HUES6 (cell line): Measurements from ENCODE around the gene SLC12A8.

Source experiments
- H3K27ac ChIP-seq: 2 replicates; pipeline ENCODE4 v1.7.0; 2013; ENCODE audit warnings: low read depth, mild to moderate bottlenecking, low read length, inconsistent platforms
- H3K27me3 ChIP-seq: 2 replicates; pipeline ENCODE4 v1.6.1; 2013; ENCODE audit warnings: low read length; ENCODE audit not compliant: control insufficient read depth, insufficient read depth
- H3K36me3 ChIP-seq: 2 replicates; pipeline ENCODE4 v1.6.1; 2013; ENCODE audit warnings: low read length; ENCODE audit not compliant: control insufficient read depth, insufficient read depth
- H3K4me1 ChIP-seq: 2 replicates; pipeline ENCODE4 v1.6.1; 2013; ENCODE audit warnings: low read length; ENCODE audit not compliant: control insufficient read depth, insufficient read depth
- H3K4me3 ChIP-seq: 2 replicates; pipeline ENCODE4 v1.5.1; 2013; ENCODE audit warnings: low read depth, low read length
- H3K9ac ChIP-seq: one replicate; pipeline ENCODE4 v1.6.1; 2013; ENCODE audit warnings: mild to moderate bottlenecking, low read length
- H3K9me3 ChIP-seq: 2 replicates; pipeline ENCODE4 v1.6.1; 2013; ENCODE audit warnings: low read depth, low read length; ENCODE audit not compliant: control insufficient read depth, insufficient read depth

Gene SLC12A8

GRCh38 chr3:125119752-125120378 is 92.7 kb downstream of the SLC12A8 start:
- no peak overlapping the region for H3K27ac ChIP-seq
- H3K4me1 ChIP-seq = peaks cover 48% of the 10 kb centered on the region
- H3K4me3 ChIP-seq = peak overlapping the region; percentile 56
- H3K9me3 ChIP-seq = no peaks in the 10 kb centered on the region
- H3K36me3 ChIP-seq = no peaks in the 10 kb centered on the region
- H3K27me3 ChIP-seq = peaks cover 5% of the 10 kb centered on the region; the same call in 1 of the 2 replicates
- peak overlapping the region; percentile 48 for H3K9ac ChIP-seq

- Histone ChIP-seq H3K4me3 (no peak overlapping the region), H3K9me3 (no peaks in the 10 kb centered on the region), H3K4me1 (peaks cover 45% of the 10 kb centered on the region), H3K9ac (no peak overlapping the region), H3K27me3 (peaks cover 5% of the 10 kb centered on the region; the same call in 1 of the 2 replicates), H3K27ac (no peak overlapping the region), H3K36me3 (no peaks in the 10 kb centered on the region)
These were observed 93.9 kb downstream of the SLC12A8 start for GRCh38 chr3:125118600-125118999.

GRCh38 chr3:125117631-125118191 is 94.8 kb downstream of the SLC12A8 start:
- Histone ChIP-seq H3K4me1 (peaks cover 45% of the 10 kb centered on the region), H3K36me3 (no peaks in the 10 kb centered on the region), H3K9me3 (no peaks in the 10 kb centered on the region), H3K4me3 (no peak overlapping the region), H3K9ac (no peak overlapping the region), H3K27ac (no peak overlapping the region), H3K27me3 (peaks cover 5% of the 10 kb centered on the region; the same call in 1 of the 2 replicates)

GRCh38 chr3:125116311-125117080 is 96.1 kb downstream of the SLC12A8 start:
- peak overlapping the region; percentile 14 for H3K9ac ChIP-seq
- H3K4me1 ChIP-seq = peaks cover 36% of the 10 kb centered on the region
- H3K4me3 ChIP-seq = no peak overlapping the region
- no peak overlapping the region for H3K27ac ChIP-seq
- peaks cover 5% of the 10 kb centered on the region; the same call in 1 of the 2 replicates for H3K27me3 ChIP-seq
- H3K36me3 ChIP-seq = no peaks in the 10 kb centered on the region
- H3K9me3 ChIP-seq = no peaks in the 10 kb centered on the region

- Histone ChIP-seq H3K27me3 (peaks cover 5% of the 10 kb centered on the region; the same call in 1 of the 2 replicates), H3K4me1 (peaks cover 29% of the 10 kb centered on the region), H3K27ac (no peak overlapping the region), H3K4me3 (no peak overlapping the region), H3K36me3 (no peaks in the 10 kb centered on the region), H3K9me3 (no peaks in the 10 kb centered on the region), H3K9ac (no peak overlapping the region)
These were observed 96.9 kb downstream of the SLC12A8 start for GRCh38 chr3:125115640-125116039.

- Histone ChIP-seq H3K9me3 (no peaks in the 10 kb centered on the region), H3K36me3 (no peaks in the 10 kb centered on the region), H3K4me3 (no peak overlapping the region), H3K27ac (no peak overlapping the region), H3K4me1 (peaks cover 22% of the 10 kb centered on the region), H3K27me3 (no peaks in the 10 kb centered on the region), H3K9ac (no peak overlapping the region)
These were observed 99.6 kb downstream of the SLC12A8 start for GRCh38 chr3:125112981-125113380.

GRCh38 chr3:125110876-125111480 is 101.6 kb downstream of the SLC12A8 start:
- H3K36me3 ChIP-seq = peaks cover 9% of the 10 kb centered on the region
- H3K27ac ChIP-seq = no peak overlapping the region
- H3K4me3 ChIP-seq = no peak overlapping the region
- H3K9ac ChIP-seq = no peak overlapping the region
- H3K9me3 ChIP-seq = no peaks in the 10 kb centered on the region
- H3K27me3 ChIP-seq = no peaks in the 10 kb centered on the region
- H3K4me1 ChIP-seq = peaks cover 11% of the 10 kb centered on the region

- H3K9me3 ChIP-seq = no peaks in the 10 kb centered on the region
- H3K27me3 ChIP-seq = no peaks in the 10 kb centered on the region
- H3K4me1 ChIP-seq = peaks cover 5% of the 10 kb centered on the region
- H3K4me3 ChIP-seq = no peak overlapping the region
- no peak overlapping the region for H3K27ac ChIP-seq
- peaks cover 9% of the 10 kb centered on the region for H3K36me3 ChIP-seq
- no peak overlapping the region for H3K9ac ChIP-seq
These were observed 102.3 kb downstream of the SLC12A8 start for GRCh38 chr3:125110016-125110875.

GRCh38 chr3:125109536-125109925 is 103.0 kb downstream of the SLC12A8 start:
- no peak overlapping the region for H3K9ac ChIP-seq
- no peak overlapping the region for H3K27ac ChIP-seq
- H3K36me3 ChIP-seq = peaks cover 9% of the 10 kb centered on the region
- H3K27me3 ChIP-seq = no peaks in the 10 kb centered on the region
- no peaks in the 10 kb centered on the region for H3K9me3 ChIP-seq
- H3K4me1 ChIP-seq = peaks cover 5% of the 10 kb centered on the region
- no peak overlapping the region for H3K4me3 ChIP-seq

- Histone ChIP-seq H3K9me3 (no peaks in the 10 kb centered on the region), H3K27me3 (no peaks in the 10 kb centered on the region), H3K27ac (no peak overlapping the region), H3K4me3 (no peak overlapping the region), H3K4me1 (peaks cover 5% of the 10 kb centered on the region), H3K36me3 (peaks cover 9% of the 10 kb centered on the region), H3K9ac (no peak overlapping the region)
These were observed 103.6 kb downstream of the SLC12A8 start for GRCh38 chr3:125108833-125109535.
